ENCODE measurements around the gene CCL11. TPM values are rescaled to one million over a fixed set of nuclear protein-coding genes. Genes with fewer than 3 reads are reported as not detected.

Gene CCL11
- total RNA-seq, 1 experiment from 2014 or later, result not detected

- no peak for DNase-seq (ENCODE audit: low read depth)
Observed at GRCh38 chr17:34257299-34257985, 28.1 kb upstream of the CCL11 start.

GRCh38 chr17:34257986-34258326 is 27.6 kb upstream of the CCL11 start:
- peak; percentile 48 for DNase-seq (ENCODE audit: low read depth)

GRCh38 chr17:34259146-34259545 is 26.4 kb upstream of the CCL11 start:
- peak; percentile 59 for DNase-seq (ENCODE audit: low read depth)

- no peak for DNase-seq (ENCODE audit: low read depth)
Observed at GRCh38 chr17:34260861-34261260, 24.7 kb upstream of the CCL11 start.

GRCh38 chr17:34261568-34262337 is 23.8 kb upstream of the CCL11 start:
- DNase-seq (ENCODE audit: low read depth), result no peak

- no peak for DNase-seq (ENCODE audit: low read depth)
Observed at GRCh38 chr17:34265711-34266110, 19.8 kb upstream of the CCL11 start.

GRCh38 chr17:34269969-34270368 is 15.6 kb upstream of the CCL11 start, which contains the start of gene CCL7:
Gene CCL7, plus strand, starts transcription at chr17:34270221. Its CDS starts 70 bp downstream, at chr17:34270291.
- peak; percentile 31 for DNase-seq (ENCODE audit: low read depth)

GRCh38 chr17:34275881-34276280 is 9.7 kb upstream of the CCL11 start:
- DNase-seq (ENCODE audit: low read depth), result peak; percentile 92

- DNase-seq (ENCODE audit: low read depth), result no peak
Observed at GRCh38 chr17:34276826-34277225, 8.7 kb upstream of the CCL11 start.

- DNase-seq (ENCODE audit: low read depth), result no peak
Observed at GRCh38 chr17:34283571-34283970, 2.0 kb upstream of the CCL11 start.

GRCh38 chr17:34287875-34288274 is 2.3 kb downstream of the CCL11 start:
- no peak for DNase-seq (ENCODE audit: low read depth)

GRCh38 chr17:34290586-34290985 is 5.0 kb downstream of the CCL11 start:
- no peak for DNase-seq (ENCODE audit: low read depth)

- DNase-seq (ENCODE audit: low read depth), result peak; percentile 49
Observed at GRCh38 chr17:34291721-34292348, 6.3 kb downstream of the CCL11 start.

- DNase-seq (ENCODE audit: low read depth), result no peak
Observed at GRCh38 chr17:34299027-34299426, 13.5 kb downstream of the CCL11 start.

GRCh38 chr17:34299956-34300577 is 14.5 kb downstream of the CCL11 start:
- DNase-seq (ENCODE audit: low read depth), result peak; percentile 36

GRCh38 chr17:34300652-34301370 is 15.3 kb downstream of the CCL11 start:
- DNase-seq (ENCODE audit: low read depth), result peak; percentile 86

GRCh38 chr17:34301986-34302385 is 16.4 kb downstream of the CCL11 start:
- DNase-seq (ENCODE audit: low read depth), result no peak

- DNase-seq (ENCODE audit: low read depth), result no peak
Observed at GRCh38 chr17:34302636-34303035, 17.1 kb downstream of the CCL11 start.

- no peak for DNase-seq (ENCODE audit: low read depth)
Observed at GRCh38 chr17:34303606-34304005, 18.1 kb downstream of the CCL11 start.

- no peak for DNase-seq (ENCODE audit: low read depth)
Observed at GRCh38 chr17:34305061-34305460, 19.5 kb downstream of the CCL11 start.

- DNase-seq (ENCODE audit: low read depth), result peak; percentile 53
Observed at GRCh38 chr17:34305606-34306005, 20.1 kb downstream of the CCL11 start.

GRCh38 chr17:34306466-34306865 is 20.9 kb downstream of the CCL11 start:
- peak; percentile 82 for DNase-seq (ENCODE audit: low read depth)

Data from RPMI7951 (cell line).